Measurements from ENCODE around the gene OR51B6.
"Not testable (repeated sequence)": the region's sequence is repeated elsewhere in the genome, so short reads cannot be mapped to it uniquely, and the experiment has no call there.

Gene OR51B6, protein sequence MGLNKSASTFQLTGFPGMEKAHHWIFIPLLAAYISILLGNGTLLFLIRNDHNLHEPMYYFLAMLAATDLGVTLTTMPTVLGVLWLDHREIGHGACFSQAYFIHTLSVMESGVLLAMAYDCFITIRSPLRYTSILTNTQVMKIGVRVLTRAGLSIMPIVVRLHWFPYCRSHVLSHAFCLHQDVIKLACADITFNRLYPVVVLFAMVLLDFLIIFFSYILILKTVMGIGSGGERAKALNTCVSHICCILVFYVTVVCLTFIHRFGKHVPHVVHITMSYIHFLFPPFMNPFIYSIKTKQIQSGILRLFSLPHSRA

GRCh38 chr11:5351208-5351607 is at the start of gene OR51B6:
OR51B6 (plus strand) TSS chr11:5351508; CDS start chr11:5351508, 0 bp downstream.
- DNase-seq, result no peak

DNA sequence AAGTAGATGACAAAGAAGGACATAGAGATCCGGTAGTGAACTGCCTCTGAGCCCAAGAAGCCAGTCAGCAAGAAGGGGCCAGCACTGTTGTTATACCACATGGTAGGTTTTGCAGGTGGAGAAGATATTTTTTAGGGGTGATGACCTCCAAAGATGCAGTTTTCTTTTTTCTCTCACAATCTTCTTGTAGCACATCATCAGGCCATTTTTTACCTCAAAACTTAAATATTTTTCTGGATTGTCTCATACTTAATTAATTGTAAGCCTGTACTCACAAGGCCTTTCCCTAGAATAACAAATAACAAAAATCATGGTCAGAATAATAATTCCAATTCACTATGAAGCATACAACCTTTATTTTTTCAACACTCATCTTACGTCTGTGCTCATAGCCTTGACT is 49.5 kb upstream of the OR51B6 start, which contains the start of gene OR51B4:
OR51B4 (minus strand) TSS at position 101 of the 400 bp plus-strand sequence; CDS start at position 101, 0 bp downstream.
- no peak for DNase-seq

DNA sequence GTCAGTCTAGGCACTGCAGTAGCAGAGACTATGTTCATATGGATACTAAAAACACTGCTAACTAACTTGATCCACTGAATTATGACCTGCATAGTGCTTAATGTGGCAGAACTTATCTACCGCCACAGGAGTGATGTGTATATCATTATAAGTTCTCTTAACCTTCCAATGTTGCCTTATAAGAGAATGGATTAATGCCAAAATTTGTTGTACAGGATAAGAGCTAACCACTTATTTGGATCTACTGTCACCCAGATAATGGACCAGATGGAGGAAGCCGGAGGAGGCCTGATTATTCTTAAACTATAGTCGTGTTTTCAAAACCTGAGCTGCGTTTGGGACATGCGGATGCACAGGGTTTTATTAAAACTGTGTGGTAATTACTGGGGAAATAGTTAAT is 47.7 kb upstream of the OR51B6 start:
- no peak for DNase-seq

DNA sequence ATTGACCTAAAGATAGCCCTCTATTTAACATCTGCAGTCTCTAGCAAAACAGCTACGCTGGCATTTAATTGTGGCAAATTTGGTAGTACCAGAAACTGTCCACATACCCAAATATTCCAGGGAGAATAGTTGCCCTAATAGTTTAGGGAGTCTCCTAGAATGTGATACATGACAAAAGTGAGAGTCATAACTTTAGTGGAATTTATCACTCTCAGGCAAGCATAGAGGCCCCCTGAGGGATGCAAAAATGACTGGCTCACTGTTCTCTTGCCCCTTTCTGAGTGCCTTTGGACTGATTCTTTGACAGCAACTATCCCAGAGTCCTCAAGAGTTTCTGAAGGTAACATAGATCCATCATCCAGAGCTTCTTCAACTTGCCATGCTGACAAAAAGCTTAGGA is 47.3 kb upstream of the OR51B6 start:
- no peak for DNase-seq

DNA sequence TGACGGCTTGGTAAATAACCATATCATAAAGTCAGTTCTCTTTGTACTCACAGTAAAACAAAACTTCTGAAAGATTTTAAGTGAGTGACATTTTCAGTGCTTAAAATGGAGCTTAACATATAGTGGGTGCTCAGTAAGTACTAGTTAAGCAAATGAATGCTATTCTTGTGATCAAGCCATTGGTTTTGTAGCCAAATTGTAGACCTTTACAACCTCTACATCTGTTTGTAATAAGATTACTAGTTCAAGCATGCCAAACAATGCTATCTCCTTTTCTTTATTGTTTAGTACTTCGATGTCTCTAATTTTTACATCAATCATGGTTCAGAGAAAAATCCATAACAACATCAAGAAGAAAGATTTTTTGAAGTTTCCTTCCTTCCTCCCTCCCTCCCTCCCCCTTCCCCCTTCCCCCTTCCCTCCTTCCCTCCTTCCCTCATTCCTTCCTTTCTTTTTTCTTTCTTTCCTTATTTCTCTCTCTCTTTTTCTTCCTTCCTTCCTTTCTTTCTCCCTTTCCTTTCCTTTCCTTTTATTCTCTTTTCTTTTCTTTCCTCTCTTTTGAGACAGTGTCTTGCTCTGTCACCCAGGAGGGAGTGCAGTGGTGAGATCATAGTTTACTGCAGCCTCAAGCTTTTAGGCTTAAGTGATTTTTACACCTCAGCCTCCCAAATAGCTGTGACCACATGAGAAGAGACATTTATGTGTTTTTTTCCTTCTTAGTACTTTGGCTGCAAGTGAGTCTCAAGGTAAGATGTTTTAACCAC is 43.9 kb upstream of the OR51B6 start:
- DNase-seq, result no peak

- DNase-seq, result no peak
These were observed 40.9 kb upstream of the OR51B6 start for GRCh38 chr11:5310423-5310822.

GRCh38 chr11:5313326-5314023 is 37.8 kb upstream of the OR51B6 start:
- not testable (repeated sequence) for DNase-seq

DNA sequence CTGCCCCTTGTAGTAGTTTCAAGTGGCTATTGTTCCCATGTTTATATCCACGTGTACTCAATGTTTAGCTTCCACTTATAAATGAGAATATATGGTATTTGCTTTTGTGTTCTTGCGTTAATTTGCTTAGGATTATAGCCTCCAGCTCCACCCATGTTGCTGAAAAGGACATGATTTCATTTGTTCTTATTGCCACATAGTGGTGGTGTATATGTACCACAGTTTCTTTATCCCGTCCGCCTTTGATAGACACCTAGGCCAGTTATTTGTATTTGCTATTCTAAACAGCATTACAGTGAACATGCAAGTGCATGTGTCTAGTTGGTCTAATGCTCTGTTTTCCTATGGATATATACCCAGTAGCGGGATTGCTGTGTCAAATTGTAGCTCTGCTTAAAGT is 34.0 kb upstream of the OR51B6 start:
- no peak for DNase-seq

DNA sequence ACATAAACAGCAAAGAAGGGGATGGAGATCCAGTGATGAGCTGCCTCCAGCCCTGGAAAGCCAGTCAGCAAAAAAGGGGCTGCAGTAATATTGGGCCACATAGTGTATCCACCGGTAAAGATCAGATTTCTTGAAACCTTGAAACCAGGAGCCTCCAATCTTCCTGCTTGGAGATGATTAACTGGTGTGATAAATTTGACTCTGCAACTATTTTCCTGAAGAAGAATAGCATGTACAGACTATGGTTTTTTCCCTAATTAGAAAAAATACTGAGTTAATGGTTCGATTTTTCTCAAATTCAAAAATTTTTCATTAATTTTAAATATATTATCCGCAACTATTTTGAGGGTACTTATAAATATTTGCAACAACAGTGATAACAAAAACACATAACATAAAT is 27.1 kb upstream of the OR51B6 start, which contains the start of gene OR51B2:
OR51B2 (minus strand) TSS at position 101 of the 400 bp plus-strand sequence; CDS start at position 101, 0 bp downstream.
- no peak for DNase-seq

- DNase-seq, result no peak
These were observed 16.1 kb upstream of the OR51B6 start for GRCh38 chr11:5335170-5335569.

DNA sequence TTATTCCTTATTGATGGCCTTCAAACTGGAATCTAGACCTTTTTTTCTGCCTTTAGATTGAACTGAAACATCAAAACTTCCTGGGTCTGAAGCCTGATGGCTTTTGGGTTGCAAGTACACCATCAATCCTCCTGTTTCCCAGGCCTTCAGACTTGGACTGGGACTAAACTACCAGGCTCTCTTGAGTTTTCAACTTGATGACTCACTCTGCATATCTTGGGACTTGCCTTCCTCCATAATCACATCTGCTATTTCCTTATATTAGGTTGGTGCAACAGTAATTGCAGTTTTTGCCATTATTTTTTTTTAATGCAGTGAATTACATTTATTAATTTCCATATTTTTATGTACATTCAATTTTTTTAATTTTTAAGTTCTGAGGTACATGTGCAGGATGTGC is 15.0 kb upstream of the OR51B6 start:
- DNase-seq, result no peak

- not testable (repeated sequence) for DNase-seq
These were observed 14.1 kb upstream of the OR51B6 start for GRCh38 chr11:5337253-5337652.

- DNase-seq, result no peak
These were observed 11.5 kb upstream of the OR51B6 start for GRCh38 chr11:5339771-5340322.

- no peak for DNase-seq
These were observed 7.6 kb upstream of the OR51B6 start, which contains the start of gene OR51B5 for GRCh38 chr11:5343474-5344335. OR51B5 (minus strand) TSS chr11:5343524; CDS start chr11:5343524, 0 bp downstream.

- no peak for DNase-seq
These were observed 5.5 kb upstream of the OR51B6 start for GRCh38 chr11:5345831-5346230.

- DNase-seq, result no peak
These were observed 2.6 kb upstream of the OR51B6 start for GRCh38 chr11:5348551-5349194.

GRCh38 chr11:5349550-5349949 is 1.8 kb upstream of the OR51B6 start:
- DNase-seq, result no peak

DNA sequence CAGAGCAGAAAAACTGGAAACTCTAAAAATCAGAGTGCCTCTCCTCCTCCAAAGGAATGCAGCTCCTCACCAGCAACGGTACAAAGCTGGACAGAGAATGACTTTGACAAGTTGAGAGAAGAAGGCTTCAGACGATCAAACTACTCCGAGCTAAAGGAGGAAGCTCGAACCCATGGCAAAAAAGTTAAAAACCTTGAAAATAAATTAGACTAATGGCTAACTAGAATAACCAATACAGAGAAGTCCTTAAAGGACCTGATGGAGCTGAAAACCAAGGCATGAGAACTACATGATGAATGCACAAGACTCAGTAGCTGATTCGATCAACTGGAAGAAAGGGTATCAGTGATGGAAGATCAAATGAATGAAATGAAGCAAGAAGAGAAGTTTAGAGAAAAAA is 4.7 kb downstream of the OR51B6 start:
- not testable (repeated sequence) for DNase-seq

- DNase-seq, result no peak
These were observed 10.8 kb downstream of the OR51B6 start for GRCh38 chr11:5362017-5362625.

- DNase-seq, result no peak
These were observed 12.4 kb downstream of the OR51B6 start for GRCh38 chr11:5363679-5364078.

- DNase-seq, result no peak
These were observed 12.9 kb downstream of the OR51B6 start for GRCh38 chr11:5364214-5364613.
